Adrenal gland (tissue), 12 donors: ENCODE measurements around the gene SMAP2. TPM values are rescaled to one million over a fixed set of nuclear protein-coding genes. Genes with fewer than 3 reads are reported as not detected.

Experiments used
- DNase-seq, 7 donors: peaks; one replicate each; pipeline ENCODE4 v3.0.0-alpha.2; 2019 to 2020
- H3K27ac ChIP-seq, 5 donors: fragments of 200-600 bp; sonication (generic) in 4 of 5; 1 replicate in 3 of 5; 2 replicates in 2 of 5; pipeline versions ENCODE4 v1.5.1 to v1.8.0; 2016 to 2020; ENCODE audit warnings: mild to moderate bottlenecking in 1 of 5
- H3K27me3 ChIP-seq: fragments of 200-600 bp; 2 replicates; pipeline ENCODE4 v1.8.0; 2021
- H3K36me3 ChIP-seq, 2 donors: fragments of 200-600 bp; replicated peaks in 1 of 2; 1 replicate in 1 of 2; 2 replicates in 1 of 2; pipeline versions ENCODE4 v1.5.1 to v1.8.0; 2018 to 2022
- H3K4me1 ChIP-seq, 2 donors: fragments of 200-600 bp; replicated peaks in 1 of 2; 1 replicate in 1 of 2; 2 replicates in 1 of 2; pipeline versions ENCODE4 v1.5.1 to v1.8.0; 2018 to 2021
- H3K4me3 ChIP-seq, 4 donors: fragments of 200-600 bp; sonication (generic) in 3 of 4; one replicate each; pipeline ENCODE4 v1.5.1; 2016 to 2018
- H3K9me3 ChIP-seq, 3 donors: fragments of 200-600 bp; sonication (generic) in 1 of 3; replicated peaks in 1 of 3; 1 replicate in 2 of 3; 2 replicates in 1 of 3; pipeline versions ENCODE4 v1.5.1 to v1.8.0; 2016 to 2021
- POLR2A ChIP-seq, 2 donors: fragments of 450-650 bp; IDR thresholded peaks; one replicate each; pipeline ENCODE4 v1.6.1; 2017; ENCODE audit warnings: antibody characterized with exemption in 2 of 2, mild to moderate bottlenecking in 2 of 2, moderate library complexity in 1 of 2
- WGBS, 4 donors: extraction: QIAGEN DNeasy Blood & Tissue Kit in 2 of 4; methylation state at CpG; one replicate each; pipeline versions ENCODE4 v1.1.5 to v1.1.7; 2013 to 2017; 5-methylcytosine and 5-hydroxymethylcytosine counted together
- intact Hi-C, 2 donors: fragments of 100-400 bp; cut with DNase I; formaldehyde crosslinking; loops; one replicate each; pipeline versions ENCODE4 v1.14.1 to v1.15.0; 2022 to 2023
- polyA plus RNA-seq, 3 donors: library from polyadenylated mRNA; stranded (reverse); fragments of 200-250 nt in 2 of 3; fragments of 350-450 nt in 1 of 3; fragmentation: Illumina TruSeq in 1 of 3; extraction: RNeasy Lipid Tissue Mini Kit (QIAGEN cat#74804) in 1 of 3; gene quantifications; one replicate each; pipeline ENCODE4 v1.2.3, GENCODE V29; 2013 to 2014
- total RNA-seq, 9 donors: library from RNA; depleted of rRNA in 4 of 9; stranded (reverse); fragments of >200 nt in 4 of 9; fragments of 120-200 nt in 1 of 9; fragmentation: NEBNext Ultra II Directional in 1 of 9; extraction: Animal tissue kit (Norgen Biotek cat#: 25700) in 1 of 9; gene quantifications; one replicate each; pipeline versions ENCODE4 v1.1.0 to v1.2.4, GENCODE V29; 2013 to 2023
- TF ChIP-seq, protein P1 (sequence below), 6 experiments: fragments of 450-650 bp in 4 of 6; fragments of 200-600 bp in 2 of 6; sonication (generic) in 1 of 6; IDR thresholded peaks; 1 replicate in 5 of 6; 2 replicates in 1 of 6; pipeline versions ENCODE4 v1.5.1 to v1.8.0; 2016 to 2021; ENCODE audit warnings: antibody characterized with exemption in 6 of 6, mild to moderate bottlenecking in 2 of 6, moderate library complexity in 1 of 6
- donor health status: healthy with polysubstance abuse.
- donor health status: Bipolar disorder and iron deficiency.
- donor health status: DM: yes; HTN: yes; CAD: no.
- donor health status: DM: no; HTN: no; CAD: no.
- donor health status: DM: no; HTN: no; CAD: no.
- donor health status: DM: yes; HTN: yes; CAD: no.

The SMAP2 gene
- total and polyA plus RNA-seq, 12 donors, result 15.0 to 55.9 (median 36.3) TPM

- intact Hi-C loops, result no loop called here
- peaks cover 0 to 8% of the 10 kb centered on the region in 2 donors for H3K4me1 ChIP-seq
- no peak overlapping the region for H3K4me3 ChIP-seq
- H3K36me3 ChIP-seq, result peaks cover 0 to 9% of the 10 kb centered on the region in 2 donors
- TF ChIP-seq, protein P1, sequence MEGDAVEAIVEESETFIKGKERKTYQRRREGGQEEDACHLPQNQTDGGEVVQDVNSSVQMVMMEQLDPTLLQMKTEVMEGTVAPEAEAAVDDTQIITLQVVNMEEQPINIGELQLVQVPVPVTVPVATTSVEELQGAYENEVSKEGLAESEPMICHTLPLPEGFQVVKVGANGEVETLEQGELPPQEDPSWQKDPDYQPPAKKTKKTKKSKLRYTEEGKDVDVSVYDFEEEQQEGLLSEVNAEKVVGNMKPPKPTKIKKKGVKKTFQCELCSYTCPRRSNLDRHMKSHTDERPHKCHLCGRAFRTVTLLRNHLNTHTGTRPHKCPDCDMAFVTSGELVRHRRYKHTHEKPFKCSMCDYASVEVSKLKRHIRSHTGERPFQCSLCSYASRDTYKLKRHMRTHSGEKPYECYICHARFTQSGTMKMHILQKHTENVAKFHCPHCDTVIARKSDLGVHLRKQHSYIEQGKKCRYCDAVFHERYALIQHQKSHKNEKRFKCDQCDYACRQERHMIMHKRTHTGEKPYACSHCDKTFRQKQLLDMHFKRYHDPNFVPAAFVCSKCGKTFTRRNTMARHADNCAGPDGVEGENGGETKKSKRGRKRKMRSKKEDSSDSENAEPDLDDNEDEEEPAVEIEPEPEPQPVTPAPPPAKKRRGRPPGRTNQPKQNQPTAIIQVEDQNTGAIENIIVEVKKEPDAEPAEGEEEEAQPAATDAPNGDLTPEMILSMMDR (IDR thresholded peaks at IDR 0.05), result no peak
- TF ChIP-seq POLR2A (IDR thresholded peaks at IDR 0.05), result no peak
- no peak for DNase-seq
- no peaks in the 10 kb centered on the region for H3K27me3 ChIP-seq
- 89 to 97% (median 96%) methylated on average over 6 of the region's 6 CpGs for WGBS, 4 donors
- no peaks in the 10 kb centered on the region for H3K9me3 ChIP-seq
- no peak overlapping the region for H3K27ac ChIP-seq
Measured at GRCh38 chr1:40423951-40424618, 50.6 kb downstream of the SMAP2 start.

DNA sequence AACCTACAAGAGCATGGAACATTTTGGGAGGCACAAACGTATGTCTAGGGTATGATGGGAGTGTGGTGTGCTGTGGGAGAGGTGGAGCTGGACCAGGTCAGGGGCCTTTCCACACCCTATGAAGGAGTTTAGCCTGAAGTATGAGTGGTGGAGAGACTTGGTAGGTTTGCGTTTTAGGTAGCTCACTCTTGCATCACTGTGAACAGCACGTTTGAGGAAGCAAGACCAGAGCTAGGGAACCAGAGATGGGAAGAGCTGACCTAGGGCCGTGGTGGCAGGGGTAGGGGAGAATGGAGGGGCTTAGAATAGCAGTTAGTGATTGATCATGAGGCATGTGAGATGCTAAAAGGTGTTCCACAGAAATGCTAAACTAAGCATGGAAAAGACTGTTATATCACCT, 51.7 kb downstream of the SMAP2 start:
- H3K4me1 ChIP-seq, result peaks cover 0 to 8% of the 10 kb centered on the region in 2 donors
- no peak overlapping the region for H3K27ac ChIP-seq
- WGBS, 4 donors, result 67 to 87% (median 79%) methylated on average over 4 of the region's 4 CpGs
- H3K27me3 ChIP-seq, result no peaks in the 10 kb centered on the region
- TF ChIP-seq, protein P1 (IDR thresholded peaks at IDR 0.05), result no peak
- TF ChIP-seq POLR2A (IDR thresholded peaks at IDR 0.05), result no peak
- H3K36me3 ChIP-seq, result peaks cover 0 to 9% of the 10 kb centered on the region in 2 donors
- intact Hi-C loops, result no loop called here
- H3K4me3 ChIP-seq, result no peak overlapping the region
- no peaks in the 10 kb centered on the region for H3K9me3 ChIP-seq
- no peak for DNase-seq

- TF ChIP-seq, protein P1 (IDR thresholded peaks at IDR 0.05), result no peak
- no peak for TF ChIP-seq POLR2A (IDR thresholded peaks at IDR 0.05)
- DNase-seq, result no peak
- Histone ChIP-seq H3K36me3 (no peaks in the 10 kb centered on the region), H3K27me3 (no peaks in the 10 kb centered on the region), H3K27ac (no peak overlapping the region), H3K9me3 (no peaks in the 10 kb centered on the region), H3K4me1 (no peaks in the 10 kb centered on the region), H3K4me3 (no peak overlapping the region)
- intact Hi-C loops, result no loop called here
Measured at GRCh38 chr1:40431385-40431784, 57.9 kb downstream of the SMAP2 start.

DNA sequence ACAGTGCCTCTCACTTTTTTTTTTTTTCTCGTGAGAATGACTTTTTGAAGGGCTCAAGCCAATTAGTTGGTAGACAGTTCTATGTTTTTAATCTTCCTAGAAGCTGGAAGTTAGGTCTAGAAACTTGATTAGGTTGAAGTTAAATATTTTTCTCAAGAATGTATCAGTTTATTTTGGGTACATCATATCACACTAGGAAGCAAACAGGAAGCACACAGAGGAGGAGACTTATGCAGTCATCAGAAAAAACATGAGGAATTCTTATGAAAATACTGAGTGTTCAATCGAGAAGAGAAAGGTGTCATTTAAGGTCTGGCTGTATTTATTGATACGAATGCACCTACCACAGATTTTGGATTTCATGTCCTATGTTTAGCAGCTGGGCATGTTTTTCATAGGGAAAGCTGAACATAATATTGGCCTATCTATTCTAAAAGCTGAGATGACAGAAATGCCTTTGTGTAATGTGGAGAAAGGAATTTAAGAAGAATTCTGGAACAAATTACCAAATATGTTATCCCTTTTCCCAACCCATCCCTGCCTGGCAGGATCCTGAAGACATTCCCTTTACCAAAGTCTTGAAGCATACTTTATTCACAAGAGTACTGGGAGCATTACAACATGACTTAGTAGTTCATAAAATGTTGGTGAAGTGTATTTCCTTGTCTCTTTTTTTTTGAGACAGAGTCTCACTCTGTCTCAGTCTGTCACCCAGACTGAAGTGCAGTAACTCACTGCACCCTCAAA, 59.3 kb downstream of the SMAP2 start:
- intact Hi-C loops, result no loop called here

More for the DNA sequence above, 59.3 kb downstream of the SMAP2 start:
- no peak for TF ChIP-seq POLR2A (IDR thresholded peaks at IDR 0.05)
- TF ChIP-seq, protein P1 (IDR thresholded peaks at IDR 0.05), result no peak
- Histone ChIP-seq H3K4me3 (no peak overlapping the region), H3K36me3 (no peaks in the 10 kb centered on the region), H3K27me3 (no peaks in the 10 kb centered on the region), H3K27ac (no peak overlapping the region), H3K9me3 (no peaks in the 10 kb centered on the region), H3K4me1 (no peaks in the 10 kb centered on the region)
- DNase-seq, result no peak
- WGBS, 4 donors, result 51 to 60% (median 55%) methylated on average over 3 of the region's 3 CpGs
